HG03103 (cell line): ENCODE results near the gene SMKR1.
A peak's percentile ranks its signal among the peaks of the same experiment; 100 is the strongest.
"Not testable (repeated sequence)": the region's sequence is repeated elsewhere in the genome, so short reads cannot be mapped to it uniquely, and the experiment has no call there.

Experiments used
- ATAC-seq: cut with Tn5 transposase; IDR thresholded peaks from one replicate; pipeline ENCODE4 v1.9.1; 2021; ENCODE audit warnings: low read depth; ENCODE audit not compliant: unreplicated experiment

SMKR1 gene

DNA sequence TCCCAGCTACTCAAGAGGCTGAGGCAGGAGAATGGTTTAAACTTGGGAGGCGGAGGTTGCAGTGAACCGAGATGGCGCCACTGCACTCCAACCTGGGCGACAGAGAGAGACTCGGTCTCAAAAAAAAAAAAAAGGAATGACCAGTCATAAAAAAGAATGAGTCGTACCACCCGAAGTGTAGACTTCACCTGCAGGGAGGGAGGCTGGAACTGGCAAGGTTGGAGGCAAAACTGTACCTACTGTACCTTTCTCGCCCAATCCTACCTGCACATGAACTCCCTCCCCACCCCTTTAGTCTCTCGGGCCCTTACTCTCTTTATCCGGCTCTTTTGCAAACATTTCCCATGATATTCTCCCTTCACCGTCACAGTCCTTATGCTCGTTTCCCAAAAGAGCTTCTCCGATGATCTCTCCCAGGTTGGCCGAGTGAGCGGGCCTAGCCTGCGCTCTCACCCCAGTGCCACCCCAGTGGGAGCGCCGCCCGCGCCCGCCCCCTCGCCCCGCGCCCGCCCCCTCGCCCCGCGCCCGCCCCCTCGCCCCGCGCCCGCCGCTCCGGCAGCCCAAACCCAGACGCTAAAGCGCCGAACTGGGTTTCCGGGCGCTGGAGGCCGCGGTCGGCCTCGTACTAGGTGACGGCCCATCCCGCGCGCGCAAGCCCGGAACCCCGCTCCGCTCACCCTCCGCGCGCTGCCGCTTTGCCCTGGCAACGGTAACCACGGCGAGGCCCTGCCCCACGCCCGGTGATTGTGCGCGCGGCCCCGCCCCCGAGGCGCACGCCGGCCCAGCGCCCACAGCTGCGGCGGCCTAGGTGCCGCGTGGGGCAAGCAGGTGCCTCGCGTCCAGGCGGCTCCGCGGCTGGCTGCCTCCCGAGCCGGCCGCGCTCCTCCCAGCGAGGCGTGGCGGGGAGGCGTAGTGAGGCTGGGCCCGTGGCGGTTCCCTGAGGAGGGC, at the start of gene SMKR1:
TSS of gene SMKR1 (plus strand) at position 772 of the 948 bp plus-strand sequence. CDS start 294 bp downstream, outside the sequence.
- ATAC-seq = peak; percentile 77

DNA sequence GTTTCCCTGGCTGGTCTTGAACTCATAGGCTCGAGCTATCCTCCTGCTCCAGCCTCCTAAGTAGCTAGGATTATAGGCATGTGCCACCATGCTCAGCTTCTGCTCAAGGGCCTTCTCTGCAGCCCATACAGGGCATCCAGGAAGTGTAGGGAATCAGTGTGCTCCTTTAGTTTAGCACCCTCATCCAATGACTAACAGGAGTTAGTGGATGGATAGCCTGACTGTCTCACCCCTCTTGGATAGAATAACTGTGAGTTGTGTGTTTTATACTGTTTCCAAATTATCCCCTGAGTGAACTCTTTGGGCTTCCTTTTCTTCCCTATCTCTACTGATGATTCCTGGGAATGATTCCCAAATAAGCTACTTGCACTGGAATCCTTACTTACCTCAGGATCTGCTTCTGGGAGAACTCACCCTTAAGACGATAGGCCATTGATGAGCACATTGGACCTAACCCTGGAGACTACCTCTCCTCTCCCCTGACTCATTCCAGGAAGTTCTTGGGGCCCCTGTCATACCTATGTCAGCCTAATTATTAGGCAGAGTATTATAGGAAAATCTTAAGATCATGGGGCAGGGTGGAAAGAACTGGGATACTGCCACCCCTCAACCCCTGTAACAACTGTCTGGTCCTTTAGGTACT, 49.6 kb upstream of the SMKR1 start:
- ATAC-seq = no peak

DNA sequence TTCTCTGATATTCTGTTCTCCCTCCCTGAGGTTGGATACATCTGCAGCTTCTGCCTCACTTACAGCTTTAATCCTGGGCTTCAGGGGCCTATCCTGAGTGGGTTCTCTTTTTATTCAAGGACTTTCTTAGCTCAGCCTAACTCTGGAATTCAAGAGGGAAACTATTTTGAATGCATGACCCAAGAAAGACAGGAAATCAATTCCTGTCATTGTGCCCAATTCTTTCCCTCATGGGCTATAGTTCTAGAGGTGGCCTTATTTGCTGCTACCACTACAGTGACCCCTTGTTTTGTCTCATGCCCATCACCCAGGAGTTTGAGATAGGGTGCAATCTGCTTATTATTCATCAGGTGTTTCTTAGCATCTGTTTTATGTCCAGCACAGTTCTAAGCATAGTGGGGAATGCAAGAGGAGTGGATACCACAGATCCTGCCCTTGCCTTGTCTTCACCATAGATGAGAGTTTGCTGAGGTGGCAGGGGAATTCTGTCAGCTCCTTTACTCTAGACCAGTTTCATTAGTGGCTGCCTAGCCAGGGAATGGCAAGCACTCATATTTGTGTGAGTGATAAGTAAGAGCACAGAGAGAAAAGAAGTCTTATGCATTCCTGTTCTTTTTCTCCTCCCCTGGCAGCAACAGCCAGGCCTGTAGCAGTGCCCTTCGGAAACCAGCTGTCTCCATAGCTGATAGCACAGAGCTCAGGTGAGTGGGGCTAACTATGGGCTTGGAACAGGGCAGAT, 48.7 kb upstream of the SMKR1 start:
- ATAC-seq = no peak

DNA sequence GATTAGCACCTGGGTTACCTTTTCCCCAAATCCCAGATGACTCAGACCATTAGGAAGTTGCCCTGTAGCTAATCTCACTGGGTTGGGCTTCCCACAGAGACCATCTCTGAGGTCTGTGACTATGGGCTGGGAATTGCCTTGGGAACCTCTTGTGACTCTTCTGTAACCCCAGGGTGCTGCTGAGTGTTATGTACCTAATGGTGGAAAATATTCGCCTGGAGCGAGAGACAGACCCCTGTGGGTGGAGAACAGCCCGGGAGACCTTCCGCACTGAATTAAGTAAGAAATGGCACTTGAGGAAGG, 48.1 kb upstream of the SMKR1 start:
- ATAC-seq = no peak

DNA sequence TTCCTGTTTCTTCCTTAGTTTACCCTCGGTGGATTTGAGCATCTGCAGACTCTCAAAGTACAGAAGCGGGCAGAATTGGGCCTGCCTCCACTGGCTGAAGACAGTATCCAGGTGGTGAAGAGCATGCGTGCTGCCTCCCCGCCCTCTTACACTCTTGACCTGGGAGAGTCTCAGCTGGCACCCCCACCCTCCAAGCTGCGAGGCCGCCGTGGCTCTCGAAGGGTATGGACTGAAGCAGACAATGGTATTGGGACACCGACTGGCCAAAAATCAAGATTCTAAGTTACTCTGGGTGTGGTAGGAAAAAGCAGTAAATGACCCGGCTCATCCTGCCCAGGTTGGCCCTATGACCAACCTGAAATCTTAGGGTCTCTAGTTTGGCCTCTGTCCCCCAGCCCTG, 45.9 kb upstream of the SMKR1 start:
- ATAC-seq = no peak

DNA sequence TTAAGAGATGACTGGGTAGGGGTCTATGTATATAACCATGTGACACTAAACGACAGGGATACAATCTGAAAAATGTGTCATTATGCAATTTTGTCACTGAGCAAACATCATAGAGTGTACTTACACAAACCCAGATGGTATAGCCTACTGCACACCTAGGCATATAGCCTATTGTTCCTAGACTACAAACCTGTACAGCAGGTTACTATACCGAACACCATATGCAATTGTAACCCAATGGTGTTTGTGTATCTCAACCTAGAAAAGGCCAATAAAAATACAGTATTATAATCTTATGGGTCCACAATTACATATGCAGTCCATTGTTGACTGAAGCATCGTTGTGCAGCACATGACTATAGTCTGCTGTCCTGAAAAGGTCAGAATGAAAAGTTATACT, 45.2 kb upstream of the SMKR1 start:
- ATAC-seq = no peak

DNA sequence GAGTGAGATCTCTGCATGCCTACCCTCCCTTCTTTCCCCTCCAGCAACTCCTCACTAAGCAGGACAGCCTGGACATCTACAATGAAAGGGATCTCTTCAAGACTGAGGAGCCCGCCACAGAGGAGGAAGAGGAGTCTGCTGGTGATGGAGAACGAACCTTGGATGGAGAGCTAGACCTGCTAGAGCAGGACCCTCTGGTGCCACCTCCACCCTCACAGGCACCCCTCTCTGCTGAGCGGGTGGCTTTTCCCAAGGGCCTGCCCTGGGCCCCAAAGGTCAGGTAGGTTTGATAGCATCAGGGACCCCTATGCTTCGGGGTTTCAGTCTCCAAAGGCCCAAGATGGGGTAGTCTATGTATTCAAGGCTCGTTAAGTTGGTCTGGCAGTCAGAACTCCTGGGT, 44.2 kb upstream of the SMKR1 start:
- no peak for ATAC-seq

DNA sequence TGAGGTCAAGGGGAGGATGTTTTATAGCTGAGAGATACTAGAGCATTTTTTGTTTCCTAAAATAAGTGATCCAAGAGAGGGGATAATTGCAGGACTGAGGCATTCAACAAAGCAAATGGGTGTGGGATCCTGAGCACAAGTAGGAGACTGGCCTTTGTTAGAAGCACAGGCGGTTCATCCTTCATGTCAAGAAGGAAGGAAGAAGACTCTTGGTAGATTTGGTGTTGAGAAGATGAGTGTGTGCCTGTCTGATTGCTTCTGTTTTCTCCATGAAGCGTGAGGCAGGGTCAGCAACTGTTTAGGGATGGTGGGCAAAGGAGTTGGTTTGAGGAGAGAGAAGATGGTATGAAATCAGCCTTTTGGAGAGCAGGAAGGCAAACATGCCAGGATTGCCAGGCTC, 40.5 kb upstream of the SMKR1 start:
- ATAC-seq = no peak

DNA sequence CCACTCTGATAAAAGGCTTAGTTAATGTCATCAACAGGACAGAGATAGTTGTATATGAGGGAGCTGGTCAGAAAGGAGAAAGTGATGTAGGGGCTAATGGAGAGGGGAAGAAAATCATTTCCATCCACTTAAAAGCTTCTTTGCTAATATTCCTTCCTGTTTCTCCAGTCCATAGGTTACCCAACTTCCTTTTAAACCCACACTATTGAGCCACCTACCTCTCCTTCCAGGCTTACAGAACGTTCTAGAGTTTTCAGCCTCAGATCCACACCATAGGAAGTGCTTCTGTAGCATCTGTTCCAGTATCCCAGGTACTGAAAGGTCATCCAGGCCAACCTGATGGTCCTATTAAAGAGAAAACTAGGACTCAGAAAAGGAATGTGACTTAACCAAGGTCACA, 39.9 kb upstream of the SMKR1 start:
- ATAC-seq = no peak

DNA sequence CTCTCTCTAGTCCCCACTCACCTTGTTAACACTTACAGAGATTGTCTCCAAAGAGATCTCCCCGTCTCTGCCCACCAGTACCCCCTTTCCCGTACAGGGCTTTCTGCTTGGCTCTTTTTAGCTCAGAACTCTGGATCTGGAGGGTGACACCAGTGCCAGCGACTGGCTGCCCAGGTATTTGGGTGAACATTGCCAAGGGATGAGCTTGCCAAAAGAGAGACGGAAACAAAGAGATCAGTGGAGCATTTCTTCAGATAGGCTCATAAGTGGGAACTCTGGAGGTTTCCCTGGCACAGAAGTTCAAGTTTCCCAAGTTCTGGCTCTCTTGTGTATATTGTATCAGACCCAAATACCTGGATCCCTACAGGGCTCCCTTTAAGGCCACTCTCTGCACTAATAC, 38.1 kb upstream of the SMKR1 start:
- ATAC-seq = no peak

DNA sequence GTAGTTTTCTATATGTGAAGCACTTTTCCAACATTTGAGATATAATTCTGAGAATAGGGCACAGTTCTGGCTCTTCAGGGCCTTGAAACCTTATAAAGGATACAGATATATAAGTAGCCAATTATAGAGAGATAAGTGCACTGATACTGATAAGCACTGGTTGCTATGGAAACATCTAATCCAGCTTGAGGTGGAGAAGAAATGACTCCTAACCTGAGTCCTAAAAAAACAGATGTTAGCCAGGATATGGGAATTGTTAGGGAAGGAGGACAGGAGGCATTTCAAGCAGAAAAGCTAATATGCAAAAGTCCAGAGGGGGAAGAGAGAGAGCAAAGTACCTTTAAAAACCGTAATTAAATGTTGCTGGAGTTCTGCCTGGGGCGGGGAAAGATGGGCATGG, 37.3 kb upstream of the SMKR1 start:
- ATAC-seq = no peak

DNA sequence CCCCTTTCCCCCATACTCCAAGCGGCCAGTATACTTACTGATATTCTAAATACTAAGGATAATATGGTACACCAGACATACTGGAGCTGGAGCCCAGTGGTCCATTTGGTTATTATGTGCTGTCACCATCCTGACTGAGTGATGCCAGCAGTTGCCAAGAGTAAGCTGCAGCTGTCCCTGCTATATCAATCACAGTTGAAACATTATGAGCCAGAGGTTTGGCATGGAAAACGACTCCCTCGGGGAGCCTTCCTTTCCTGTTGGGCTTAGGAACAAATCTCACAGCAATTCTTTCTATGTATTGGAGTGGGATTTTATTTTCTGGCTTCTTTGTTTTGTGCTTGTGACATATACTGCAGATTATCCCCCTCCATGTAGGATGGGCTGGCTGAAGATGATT, 35.5 kb upstream of the SMKR1 start:
- no peak for ATAC-seq

DNA sequence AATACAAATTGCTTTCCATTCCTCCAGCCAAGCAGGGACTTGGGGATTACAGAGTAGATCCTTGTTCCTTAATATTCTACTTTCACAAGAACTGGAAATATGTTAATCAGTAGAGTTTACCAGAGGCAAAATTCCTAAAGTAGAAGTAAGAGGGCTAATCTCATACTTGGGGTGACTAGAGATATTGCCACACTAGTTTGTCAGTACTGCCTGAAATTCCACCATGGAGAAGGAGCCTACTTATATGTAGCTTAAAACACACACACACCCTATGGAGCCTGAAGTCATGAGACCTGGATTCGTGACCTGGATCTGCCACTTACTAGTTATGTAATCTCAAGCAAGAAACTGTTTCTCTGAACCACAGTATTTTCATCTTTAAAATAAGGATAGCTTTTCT, 34.2 kb upstream of the SMKR1 start:
- ATAC-seq = no peak

DNA sequence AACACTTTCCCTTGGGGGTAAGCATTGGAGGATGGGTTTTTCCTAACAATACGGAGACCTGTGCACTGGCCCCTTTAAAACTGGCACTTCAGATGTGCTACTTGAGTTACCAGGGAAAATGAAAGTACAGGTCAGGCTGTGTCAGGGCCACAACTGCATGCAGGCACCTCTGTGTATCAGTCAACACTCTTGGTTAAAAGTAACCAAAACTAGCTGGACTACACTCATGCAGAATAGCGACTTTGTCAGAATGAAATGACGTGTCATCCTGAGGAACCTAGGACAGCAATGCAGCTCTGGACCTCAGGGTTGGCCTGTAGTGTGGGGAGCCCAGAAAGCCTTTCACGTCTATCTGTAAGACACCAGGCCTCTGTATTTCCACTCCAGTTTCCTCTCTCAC, 33.8 kb upstream of the SMKR1 start:
- no peak for ATAC-seq

DNA sequence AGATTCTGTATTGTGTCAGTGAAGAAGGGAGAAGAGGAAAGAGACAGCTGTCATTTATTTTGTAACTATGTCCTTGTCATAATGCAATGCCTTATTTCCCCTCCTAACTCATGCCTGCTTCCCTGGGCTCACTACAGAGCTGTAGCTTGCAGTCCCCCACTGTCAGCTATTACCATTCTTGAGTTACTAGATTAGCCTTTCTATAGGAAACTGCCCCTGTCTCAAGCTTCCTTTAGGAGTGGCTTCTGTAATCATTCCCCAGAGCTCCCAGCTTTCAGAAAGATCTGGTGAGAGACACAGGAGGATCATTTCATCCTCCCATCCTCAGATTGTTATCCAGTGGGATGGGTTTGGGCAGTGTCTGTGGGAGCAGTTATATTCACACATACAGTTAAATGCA, 32.4 kb upstream of the SMKR1 start:
- no peak for ATAC-seq

DNA sequence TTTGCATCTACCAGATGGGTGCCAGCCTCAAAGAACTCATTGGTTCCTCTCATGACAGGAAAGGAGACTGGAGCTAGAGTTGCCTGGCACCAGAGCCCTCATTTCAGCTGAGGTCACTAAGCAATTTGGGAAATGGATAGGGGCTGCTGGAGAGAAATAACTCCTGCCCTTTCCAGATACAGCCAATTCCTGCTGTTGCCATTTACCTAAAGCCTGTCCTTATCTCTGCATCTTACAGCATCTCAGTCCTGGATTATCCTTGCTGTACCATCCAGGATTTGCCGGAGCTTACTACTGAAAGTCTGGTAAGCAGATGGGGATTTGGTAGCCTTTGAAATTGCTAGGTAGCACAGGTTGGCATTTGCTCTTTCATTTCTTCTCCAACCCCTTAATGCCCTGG, 31.9 kb upstream of the SMKR1 start:
- ATAC-seq = no peak

DNA sequence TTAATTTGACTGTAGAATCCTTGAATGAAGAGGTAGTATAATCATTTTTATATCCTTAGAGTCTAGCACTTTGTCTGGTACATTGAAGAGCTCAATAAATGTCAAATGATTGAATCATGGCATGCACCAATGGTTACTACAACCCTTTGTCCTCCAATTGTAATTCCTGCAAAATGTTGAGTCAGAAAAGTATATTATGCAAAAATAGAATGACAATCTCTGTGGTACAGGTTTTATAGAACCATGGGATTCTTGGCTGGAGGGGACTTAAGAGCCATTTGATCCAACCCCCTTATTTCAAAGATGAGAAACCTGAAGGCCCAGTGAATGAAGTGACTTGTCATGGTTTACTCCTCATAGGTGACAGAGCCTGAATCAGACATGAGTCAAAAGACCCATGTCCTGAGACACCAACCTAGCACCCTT, 30.9 kb upstream of the SMKR1 start:
- ATAC-seq = no peak

DNA sequence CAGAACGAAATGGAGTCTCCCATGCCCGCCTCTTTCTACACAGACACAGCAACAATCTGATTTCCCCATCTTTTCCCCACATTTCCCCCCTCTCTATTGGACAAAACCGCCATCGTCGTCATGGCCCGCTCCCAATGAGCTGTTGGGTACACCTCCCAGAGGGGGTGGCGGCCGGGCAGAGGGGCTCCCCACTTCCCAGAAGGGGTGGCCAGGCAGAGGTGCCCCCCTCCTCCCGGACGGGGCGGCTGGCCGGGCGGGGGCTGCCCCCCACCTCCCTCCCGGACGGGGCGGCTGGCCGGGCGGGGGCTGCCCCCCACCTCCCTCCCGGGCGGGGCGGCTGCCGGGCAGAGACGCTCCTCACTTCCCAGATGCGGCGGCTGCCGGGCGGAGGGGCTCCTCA, 26.4 kb upstream of the SMKR1 start:
- ATAC-seq = not testable (repeated sequence)

DNA sequence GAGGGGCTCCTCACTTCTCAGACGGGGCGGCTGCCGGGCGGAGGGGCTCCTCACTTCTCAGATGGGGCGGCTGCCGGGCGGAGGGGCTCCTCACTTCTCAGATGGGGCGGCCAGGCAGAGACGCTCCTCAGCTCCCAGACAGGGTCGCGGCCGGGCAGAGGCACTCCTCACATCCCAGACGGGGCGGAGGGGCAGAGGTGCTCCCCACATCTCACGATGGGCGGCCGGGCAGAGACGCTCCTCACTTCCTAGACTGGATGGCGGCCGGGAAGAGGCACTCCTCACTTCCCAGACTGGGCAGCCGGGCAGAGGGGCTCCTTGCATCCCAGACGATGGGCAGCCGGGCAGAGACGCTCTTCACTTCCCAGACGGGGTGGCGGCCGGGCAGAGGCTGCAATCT, 25.9 kb upstream of the SMKR1 start:
- ATAC-seq = not testable (repeated sequence)

DNA sequence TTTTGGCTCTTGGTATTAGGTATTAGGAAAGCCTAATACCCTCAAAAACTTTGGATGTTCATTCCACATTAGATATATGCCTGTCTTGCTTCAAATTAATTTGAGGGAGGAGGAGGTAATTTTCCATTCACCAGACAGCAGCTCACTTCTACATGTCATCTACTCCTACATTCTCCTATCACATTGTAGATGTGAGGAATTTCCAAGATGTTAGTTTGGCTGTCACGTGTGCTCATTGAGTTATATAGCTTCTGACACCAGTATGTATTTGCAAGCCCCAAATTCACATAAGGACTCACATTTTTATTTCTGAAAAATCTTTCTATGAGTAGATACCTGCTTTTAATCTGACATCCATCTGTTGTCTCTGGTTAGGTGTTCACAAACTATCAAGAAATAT, 22.5 kb upstream of the SMKR1 start:
- no peak for ATAC-seq

DNA sequence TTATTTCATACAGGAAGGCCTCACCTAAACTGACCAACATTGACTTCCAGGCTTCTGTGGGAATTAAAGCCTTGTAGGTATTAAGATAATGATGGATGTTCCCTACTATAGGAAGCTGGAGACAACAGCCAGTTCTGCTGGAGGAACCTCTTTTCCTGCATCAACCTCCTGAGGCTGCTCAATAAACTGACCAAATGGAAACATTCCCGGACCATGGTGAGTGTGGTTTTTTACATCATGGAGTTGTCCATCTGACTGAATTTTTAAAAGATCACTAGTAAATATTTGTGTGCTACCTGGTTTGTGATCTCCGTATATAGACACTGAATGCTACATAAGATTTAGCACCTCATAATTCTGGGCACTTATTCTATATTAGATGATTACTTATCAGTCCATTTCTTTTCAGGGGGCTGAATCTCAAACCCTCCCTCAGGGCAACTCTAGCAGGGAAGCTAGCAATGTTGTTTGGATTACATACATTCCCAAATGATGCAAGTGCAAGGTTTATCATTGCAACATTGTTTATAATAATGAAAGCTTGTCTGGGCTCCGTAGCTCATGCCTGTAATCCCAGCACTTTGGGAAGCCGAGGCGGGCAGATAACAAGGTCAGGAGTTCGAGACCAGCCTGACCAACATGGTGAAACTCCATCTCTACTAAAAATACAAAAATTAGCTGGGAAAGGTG, 21.5 kb upstream of the SMKR1 start:
- ATAC-seq = no peak
